ENCODE measurements around the gene ARHGEF7. TPM values are rescaled to one million over a fixed set of nuclear protein-coding genes. Genes with fewer than 3 reads are reported as not detected.
"Not testable (repeated sequence)": the region's sequence is repeated elsewhere in the genome, so short reads cannot be mapped to it uniquely, and the experiment has no call there.

The ARHGEF7 gene
- total RNA-seq, 1 donor from 2014 or later, result 104 TPM

GRCh38 chr13:111168107-111168506 is 53.0 kb downstream of the ARHGEF7 start:
- no peak for DNase-seq (ENCODE audit: low spot score)

GRCh38 chr13:111171112-111171511 is 56.0 kb downstream of the ARHGEF7 start:
- no peak for DNase-seq (ENCODE audit: low spot score)

- no peak for DNase-seq (ENCODE audit: low spot score)
Observed at GRCh38 chr13:111171629-111172028, 56.5 kb downstream of the ARHGEF7 start.

GRCh38 chr13:111174377-111175114 is 59.4 kb downstream of the ARHGEF7 start:
- no peak for DNase-seq (ENCODE audit: low spot score)

- no peak for DNase-seq (ENCODE audit: low spot score)
Observed at GRCh38 chr13:111175372-111175771, 60.3 kb downstream of the ARHGEF7 start.

- no peak for DNase-seq (ENCODE audit: low spot score)
Observed at GRCh38 chr13:111175935-111176334, 60.8 kb downstream of the ARHGEF7 start.

- DNase-seq (ENCODE audit: low spot score), result no peak
Observed at GRCh38 chr13:111176421-111176820, 61.3 kb downstream of the ARHGEF7 start.

- peak; percentile 71 for DNase-seq (ENCODE audit: low spot score)
Observed at GRCh38 chr13:111177081-111177711, 62.1 kb downstream of the ARHGEF7 start.

- no peak for DNase-seq (ENCODE audit: low spot score)
Observed at GRCh38 chr13:111177921-111178320, 62.8 kb downstream of the ARHGEF7 start.

- DNase-seq (ENCODE audit: low spot score), result no peak
Observed at GRCh38 chr13:111178402-111178801, 63.3 kb downstream of the ARHGEF7 start.

- DNase-seq (ENCODE audit: low spot score), result no peak
Observed at GRCh38 chr13:111179908-111180760, 65.0 kb downstream of the ARHGEF7 start.

- DNase-seq (ENCODE audit: low spot score), result no peak
Observed at GRCh38 chr13:111181977-111182376, 66.9 kb downstream of the ARHGEF7 start.

- no peak for DNase-seq (ENCODE audit: low spot score)
Observed at GRCh38 chr13:111183087-111183645, 68.1 kb downstream of the ARHGEF7 start.

- DNase-seq (ENCODE audit: low spot score), result no peak
Observed at GRCh38 chr13:111183959-111184358, 68.8 kb downstream of the ARHGEF7 start.

- DNase-seq (ENCODE audit: low spot score), result no peak
Observed at GRCh38 chr13:111184458-111185401, 69.6 kb downstream of the ARHGEF7 start.

GRCh38 chr13:111186305-111186935 is 71.3 kb downstream of the ARHGEF7 start:
- DNase-seq (ENCODE audit: low spot score), result no peak

GRCh38 chr13:111187960-111188541 is 72.9 kb downstream of the ARHGEF7 start:
- DNase-seq (ENCODE audit: low spot score), result no peak

- not testable (repeated sequence) for DNase-seq (ENCODE audit: low spot score)
Observed at GRCh38 chr13:111189064-111189505, 74.0 kb downstream of the ARHGEF7 start.

GRCh38 chr13:111189516-111189915 is 74.4 kb downstream of the ARHGEF7 start:
- DNase-seq (ENCODE audit: low spot score), result not testable (repeated sequence)

- not testable (repeated sequence) for DNase-seq (ENCODE audit: low spot score)
Observed at GRCh38 chr13:111193223-111193622, 78.1 kb downstream of the ARHGEF7 start.
